BE2C (cell line): ENCODE data around the gene IL1RL2.

Source experiments
- DNase-seq: peaks from one replicate; pipeline ENCODE4 v3.0.0-alpha.2; 2020
- H3K27me3 ChIP-seq: fragments of 250-450 bp; sonication (Bioruptor Pico); 2 replicates; pipeline ENCODE4 v1.5.1; 2020; ENCODE audit warnings: mild to moderate bottlenecking
- H3K36me3 ChIP-seq: fragments of 250-450 bp; sonication (Bioruptor Pico); 2 replicates; pipeline ENCODE4 v1.5.1; 2020; ENCODE audit warnings: mild to moderate bottlenecking
- H3K4me1 ChIP-seq: fragments of 250-450 bp; sonication (Bioruptor Pico); 2 replicates; pipeline ENCODE4 v1.5.1; 2020
- H3K4me3 ChIP-seq: 2 replicates; pipeline ENCODE4 v1.5.1; 2011; ENCODE audit warnings: low read depth, low read length
- H3K9me3 ChIP-seq: fragments of 250-450 bp; sonication (Bioruptor Pico); 2 replicates; pipeline ENCODE4 v1.5.1; 2020
- TF ChIP-seq, protein P1 (sequence below): IDR thresholded peaks from 2 replicates; pipeline ENCODE4 v1.5.1; 2012; ENCODE audit warnings: mild to moderate bottlenecking, low read depth, low read length

IL1RL2 gene

DNA sequence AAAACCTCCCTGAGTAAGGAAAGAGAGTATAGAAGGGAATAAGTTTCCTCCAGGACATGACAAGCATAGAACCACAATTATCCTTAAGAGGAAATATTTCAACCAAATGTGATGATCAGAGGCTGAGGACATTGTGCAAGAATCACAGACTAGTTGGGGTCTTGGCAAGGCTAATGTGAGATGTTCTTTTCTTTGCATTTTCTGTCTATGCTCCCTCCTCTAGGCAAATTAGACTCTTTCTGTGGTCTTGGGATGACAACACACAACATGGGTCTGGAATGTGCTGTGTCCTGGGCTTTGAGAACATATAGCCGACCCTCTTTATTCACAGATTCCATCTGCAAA lies 92.5 kb downstream of the IL1RL2 start:
- no peak for DNase-seq
- Histone ChIP-seq H3K9me3 (no peaks in the 10 kb centered on the region), H3K27me3 (no peaks in the 10 kb centered on the region), H3K4me3 (no peak overlapping the region), H3K4me1 (no peaks in the 10 kb centered on the region), H3K36me3 (no peaks in the 10 kb centered on the region)
- TF ChIP-seq, protein P1, sequence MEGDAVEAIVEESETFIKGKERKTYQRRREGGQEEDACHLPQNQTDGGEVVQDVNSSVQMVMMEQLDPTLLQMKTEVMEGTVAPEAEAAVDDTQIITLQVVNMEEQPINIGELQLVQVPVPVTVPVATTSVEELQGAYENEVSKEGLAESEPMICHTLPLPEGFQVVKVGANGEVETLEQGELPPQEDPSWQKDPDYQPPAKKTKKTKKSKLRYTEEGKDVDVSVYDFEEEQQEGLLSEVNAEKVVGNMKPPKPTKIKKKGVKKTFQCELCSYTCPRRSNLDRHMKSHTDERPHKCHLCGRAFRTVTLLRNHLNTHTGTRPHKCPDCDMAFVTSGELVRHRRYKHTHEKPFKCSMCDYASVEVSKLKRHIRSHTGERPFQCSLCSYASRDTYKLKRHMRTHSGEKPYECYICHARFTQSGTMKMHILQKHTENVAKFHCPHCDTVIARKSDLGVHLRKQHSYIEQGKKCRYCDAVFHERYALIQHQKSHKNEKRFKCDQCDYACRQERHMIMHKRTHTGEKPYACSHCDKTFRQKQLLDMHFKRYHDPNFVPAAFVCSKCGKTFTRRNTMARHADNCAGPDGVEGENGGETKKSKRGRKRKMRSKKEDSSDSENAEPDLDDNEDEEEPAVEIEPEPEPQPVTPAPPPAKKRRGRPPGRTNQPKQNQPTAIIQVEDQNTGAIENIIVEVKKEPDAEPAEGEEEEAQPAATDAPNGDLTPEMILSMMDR = no peak

DNA sequence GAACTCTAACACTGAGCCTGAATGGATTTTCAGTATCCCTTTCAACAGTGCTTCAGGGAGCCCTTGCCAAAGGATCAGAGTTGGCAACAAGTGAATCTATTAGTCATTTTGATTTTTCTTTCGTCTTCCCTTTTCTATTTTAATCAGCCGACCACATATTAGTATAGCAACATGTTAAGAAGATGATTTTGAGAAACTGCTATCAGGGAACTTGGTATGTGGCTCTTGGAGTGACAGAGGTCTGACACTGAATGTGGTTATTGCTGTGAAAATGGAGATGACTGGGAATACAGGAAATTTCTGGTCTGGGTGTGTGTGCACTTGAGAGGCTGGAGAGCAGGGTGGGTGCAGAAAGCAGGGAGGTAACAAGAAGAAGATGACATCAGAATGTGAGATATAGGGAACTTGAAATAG lies 95.9 kb downstream of the IL1RL2 start:
- DNase-seq = no peak
- H3K27me3 ChIP-seq = no peaks in the 10 kb centered on the region
- H3K36me3 ChIP-seq = no peaks in the 10 kb centered on the region
- no peak overlapping the region for H3K4me3 ChIP-seq
- no peaks in the 10 kb centered on the region for H3K9me3 ChIP-seq
- H3K4me1 ChIP-seq = no peaks in the 10 kb centered on the region
- TF ChIP-seq, protein P1 = no peak

DNA sequence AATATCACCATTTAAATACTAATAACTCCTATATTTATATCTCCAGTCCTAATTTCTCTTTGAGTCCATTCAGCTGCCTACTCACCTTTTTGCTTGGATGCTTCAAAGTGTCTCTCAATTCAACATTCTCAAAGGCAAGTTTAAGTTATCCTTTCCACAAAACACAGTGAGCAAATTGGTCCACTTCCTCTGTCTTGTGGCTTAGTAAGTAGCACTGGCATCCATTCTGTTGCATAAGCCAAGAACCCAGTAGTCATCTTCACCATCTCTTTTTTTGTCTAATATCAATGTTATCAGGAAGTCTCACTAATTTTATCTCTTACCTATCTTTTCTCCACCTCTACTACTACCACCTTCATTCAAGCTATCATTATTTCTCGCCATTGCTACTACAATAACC lies 97.2 kb downstream of the IL1RL2 start:
- DNase-seq = no peak

DNA sequence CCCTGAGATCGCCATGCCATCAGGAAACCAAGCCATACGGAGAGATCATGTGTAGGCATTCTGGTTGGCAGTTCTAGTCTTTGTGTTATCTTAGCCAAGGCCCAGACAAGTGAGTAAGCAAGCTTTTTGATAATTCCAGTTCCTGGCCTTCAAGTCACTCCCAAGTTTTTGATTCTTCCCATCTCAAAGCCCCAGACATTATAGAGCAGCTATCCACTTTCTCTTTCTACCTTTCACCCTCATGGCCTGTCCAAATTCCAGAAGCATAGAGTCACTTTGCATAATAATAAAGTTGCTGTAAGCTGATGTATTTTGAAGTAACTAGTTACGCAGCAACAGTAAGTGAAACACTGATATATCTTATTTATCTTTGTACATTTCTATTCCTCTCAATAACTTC lies 97.8 kb downstream of the IL1RL2 start:
- Histone ChIP-seq H3K27me3 (no peaks in the 10 kb centered on the region), H3K4me1 (no peaks in the 10 kb centered on the region), H3K4me3 (no peak overlapping the region), H3K9me3 (no peaks in the 10 kb centered on the region), H3K36me3 (no peaks in the 10 kb centered on the region)
- DNase-seq = no peak
- TF ChIP-seq, protein P1 = no peak

More for the DNA sequence above, 97.2 kb downstream of the IL1RL2 start:
- Histone ChIP-seq H3K9me3 (no peaks in the 10 kb centered on the region), H3K4me1 (no peaks in the 10 kb centered on the region), H3K36me3 (no peaks in the 10 kb centered on the region), H3K4me3 (no peak overlapping the region), H3K27me3 (no peaks in the 10 kb centered on the region)
- TF ChIP-seq, protein P1 = no peak

DNA sequence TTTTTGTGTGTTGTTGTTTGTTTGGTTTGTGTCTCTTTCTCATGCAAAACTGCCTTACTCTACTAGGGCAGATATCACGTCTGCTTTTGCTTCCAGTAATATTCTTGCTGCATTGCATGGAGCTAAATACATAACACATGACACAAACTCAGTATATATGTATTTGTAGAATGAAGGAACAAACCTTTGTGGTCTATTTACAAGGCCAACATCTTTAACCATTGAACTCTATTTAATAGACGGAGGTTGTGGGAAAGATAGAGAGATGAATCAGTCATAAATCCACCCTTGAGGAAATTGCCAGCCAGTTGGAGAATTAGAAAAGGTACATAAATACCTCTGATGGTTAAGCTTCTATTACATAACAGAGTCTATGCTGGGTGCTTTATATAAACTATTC lies 98.5 kb downstream of the IL1RL2 start:
- no peaks in the 10 kb centered on the region for H3K9me3 ChIP-seq
- no peaks in the 10 kb centered on the region for H3K36me3 ChIP-seq
- TF ChIP-seq, protein P1 = no peak
- no peak for DNase-seq
- no peaks in the 10 kb centered on the region for H3K4me1 ChIP-seq
- no peak overlapping the region for H3K4me3 ChIP-seq
- no peaks in the 10 kb centered on the region for H3K27me3 ChIP-seq

DNA sequence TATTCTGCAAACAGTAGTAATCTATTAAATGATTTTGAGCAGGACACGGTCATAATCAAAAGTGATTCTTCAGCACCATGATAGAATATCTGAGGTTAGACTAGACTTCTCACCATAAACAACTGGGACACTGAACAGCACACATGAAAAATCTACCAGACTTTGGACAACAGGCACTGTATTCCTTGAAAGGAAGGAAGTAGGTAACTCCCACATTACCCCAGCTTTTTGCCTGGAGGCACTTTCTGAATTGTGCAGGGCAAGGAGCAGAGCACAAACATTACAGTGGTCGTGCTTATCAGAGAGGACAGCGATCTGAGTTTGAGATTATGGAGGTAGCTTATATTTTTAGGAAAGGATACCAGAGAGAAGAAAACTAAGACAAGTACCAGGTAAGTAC lies 99.2 kb downstream of the IL1RL2 start:
- Histone ChIP-seq H3K27me3 (no peaks in the 10 kb centered on the region), H3K36me3 (no peaks in the 10 kb centered on the region), H3K4me3 (no peak overlapping the region), H3K4me1 (no peaks in the 10 kb centered on the region), H3K9me3 (no peaks in the 10 kb centered on the region)
- no peak for DNase-seq
- TF ChIP-seq, protein P1 = no peak
